ENCODE data around the gene UQCRFS1. TPM values are rescaled to one million over a fixed set of nuclear protein-coding genes. Genes with fewer than 3 reads are reported as not detected.

Gene UQCRFS1
- total and polyA plus RNA-seq, 2 donors (not counting 1 experiment from before 2014, with no cell fraction given), result 15.2 to 23.4 TPM

GRCh38 chr19:29248332-29248844, 35.4 kb upstream of the UQCRFS1 start:
- ATAC-seq (ENCODE audit: low read depth), result no peak

More at GRCh38 chr19:29248332-29248844, 35.4 kb upstream of the UQCRFS1 start:
- Histone ChIP-seq H3K36me3 (replicated peaks in 1 of 2; ENCODE audit: control extremely low read depth in 1 of 2, control insufficient read depth in 1 of 2, extremely low read depth in 1 of 2, insufficient read depth in 2 of 2, low read length in 1 of 2) (no peaks in the 10 kb centered on the region), H3K9me3 (ENCODE audit: control extremely low read depth in 1 of 3, control insufficient read depth in 2 of 3, insufficient read depth in 1 of 3, low read length in 2 of 3) (peaks cover 0 to 5% (median 0%) of the 10 kb centered on the region in 3 donors), H3K27me3 (replicated peaks in 1 of 4; ENCODE audit: control extremely low read depth in 1 of 4, control insufficient read depth in 3 of 4, insufficient read depth in 4 of 4, low read length in 3 of 4) (peaks cover 0 to 2% (median 0%) of the 10 kb centered on the region in 4 experiments), H3K79me2 (ENCODE audit: control insufficient read depth, insufficient read depth, low read length) (no peaks in the 10 kb centered on the region), H3K9ac (ENCODE audit: low read length) (no peak overlapping the region), H3K4me2 (replicated peaks; ENCODE audit: low read depth, low read length, poor library complexity, severe bottlenecking) (no peak overlapping the region), H2AFZ (ENCODE audit: insufficient read depth, low read depth, low read length, poor library complexity, severe bottlenecking) (no peak overlapping the region), H3K4me3 (ENCODE audit: control extremely low read depth in 1 of 5, extremely low read depth in 1 of 5, insufficient read depth in 1 of 5, low read depth in 2 of 5, low read length in 4 of 5) (no peak overlapping the region), H4K20me1 (ENCODE audit: control insufficient read depth, insufficient read depth, low read length, poor library complexity, severe bottlenecking) (no peaks in the 10 kb centered on the region), H3K4me1 (ENCODE audit: control insufficient read depth in 2 of 2, insufficient read depth in 2 of 2, low read length in 2 of 2) (no peaks in the 10 kb centered on the region), H3K27ac (ENCODE audit: low read length in 2 of 2) (no peak overlapping the region)
- ChIA-PET POLR2A (no interaction called here), CTCF (interaction anchor here (1.4 kb wide), 1 partner anchor 15 kb away, joined by 4 read pairs; no protein-coding TSS in a partner anchor)
- 65% methylated on average over 9 of the region's 9 CpGs for WGBS (ENCODE audit: insufficient coverage)
- intact Hi-C loops (cut with micrococcal nuclease), result no loop called here
- peaks cover 16% of the 10 kb centered on the region for H3K27me3 Mint-ChIP-seq
- no peak for DNase-seq
- no peak overlapping the region for H3K4me3 Mint-ChIP-seq
- TF ChIP-seq EZH2 (IDR thresholded peaks at IDR 0.05; ENCODE audit: borderline replicate concordance, insufficient read depth, low read depth, low read length, poor library complexity, severe bottlenecking) (no peak), CTCF (IDR thresholded peaks at IDR 0.05) (no peak)
- H3K9me3 Mint-ChIP-seq (ENCODE audit: insufficient read depth), result peaks cover 2% of the 10 kb centered on the region
- H3K4me1 Mint-ChIP-seq, result no peaks in the 10 kb centered on the region
- no peak overlapping the region for H3K27ac Mint-ChIP-seq

All from B cell (primary cell).